Breast epithelium (tissue), 4 donors: ENCODE measurements around the gene OTUD1. TPM values are rescaled to one million over a fixed set of nuclear protein-coding genes. Genes with fewer than 3 reads are reported as not detected.

ENCODE experiments used
- DNase-seq, 2 donors: peaks; one replicate each; pipeline ENCODE4 v3.0.0-alpha.2; 2019; ENCODE audit warnings: low spot score in 2 of 2
- H3K27ac ChIP-seq, 2 donors: fragments of 200-600 bp; sonication (generic) in 1 of 2; one replicate each; pipeline ENCODE4 v1.5.1; 2016 to 2019; ENCODE audit warnings: mild to moderate bottlenecking in 1 of 2
- H3K27me3 ChIP-seq, 2 donors: fragments of 200-600 bp; sonication (generic) in 1 of 2; one replicate each; pipeline versions ENCODE4 v1.5.1 to v1.6.0; 2017 to 2019; ENCODE audit warnings: control low read depth in 1 of 2, mild to moderate bottlenecking in 1 of 2
- H3K36me3 ChIP-seq: fragments of 200-600 bp; one replicate; pipeline ENCODE4 v1.5.1; 2019
- H3K4me1 ChIP-seq, 2 donors: fragments of 200-600 bp; sonication (generic); one replicate each; pipeline ENCODE4 v1.5.1; 2016 to 2019; ENCODE audit warnings: control low read depth in 1 of 2
- H3K4me3 ChIP-seq, 3 donors: fragments of 200-600 bp; sonication (generic); 1 replicate in 2 of 3; 2 replicates in 1 of 3; pipeline ENCODE4 v1.5.1; 2016 to 2019; ENCODE audit warnings: mild to moderate bottlenecking in 3 of 3, moderate library complexity in 2 of 3
- H3K9me3 ChIP-seq, 2 donors: fragments of 200-600 bp; sonication (generic) in 1 of 2; one replicate each; pipeline ENCODE4 v1.5.1; 2016 to 2019; ENCODE audit warnings: control low read depth in 1 of 2
- CTCF ChIP-seq, 3 donors: fragments of 450-650 bp; IDR thresholded peaks; one replicate each; pipeline ENCODE4 v1.5.1; 2016 to 2017; ENCODE audit warnings: antibody characterized with exemption in 3 of 3, mild to moderate bottlenecking in 3 of 3, moderate library complexity in 3 of 3
- POLR2A ChIP-seq: fragments of 450-650 bp; IDR thresholded peaks from one replicate; pipeline ENCODE4 v1.6.1; 2016; ENCODE audit warnings: antibody characterized with exemption, mild to moderate bottlenecking, moderate library complexity
- POLR2AphosphoS5 ChIP-seq, 3 donors: sonication (generic); formaldehyde crosslinking; IDR thresholded peaks; one replicate each; pipeline ENCODE4 v1.6.1; 2017; ENCODE audit warnings: antibody characterized with exemption in 3 of 3
- intact Hi-C: fragments of 100-400 bp; cut with DNase I; formaldehyde crosslinking; loops from one replicate; pipeline ENCODE4 v1.15.1; 2023; ENCODE audit warnings: low total_unique reads
- total RNA-seq, 3 donors: library from RNA; depleted of rRNA; stranded (reverse); fragments of >200 nt; gene quantifications; one replicate each; pipeline ENCODE4 v1.1.0, GENCODE V29; 2016

Gene OTUD1
- total RNA-seq, 3 donors from 2014 or later: 8.8 to 20.2 (median 15.7) TPM

GRCh38 chr10:23404461-23404980, 34.4 kb upstream of the OTUD1 start:
- DNase-seq: no peak
- Histone ChIP-seq H3K4me1 (no peaks in the 10 kb centered on the region), H3K27me3 (no peaks in the 10 kb centered on the region), H3K9me3 (no peaks in the 10 kb centered on the region), H3K27ac (no peak overlapping the region), H3K4me3 (no peak overlapping the region), H3K36me3 (no peaks in the 10 kb centered on the region)
- no peak for TF ChIP-seq CTCF (IDR thresholded peaks at IDR 0.05)
- TF ChIP-seq POLR2AphosphoS5 (IDR thresholded peaks at IDR 0.05): no peak
- TF ChIP-seq POLR2A: no peak
- intact Hi-C loops: no loop called here

DNA sequence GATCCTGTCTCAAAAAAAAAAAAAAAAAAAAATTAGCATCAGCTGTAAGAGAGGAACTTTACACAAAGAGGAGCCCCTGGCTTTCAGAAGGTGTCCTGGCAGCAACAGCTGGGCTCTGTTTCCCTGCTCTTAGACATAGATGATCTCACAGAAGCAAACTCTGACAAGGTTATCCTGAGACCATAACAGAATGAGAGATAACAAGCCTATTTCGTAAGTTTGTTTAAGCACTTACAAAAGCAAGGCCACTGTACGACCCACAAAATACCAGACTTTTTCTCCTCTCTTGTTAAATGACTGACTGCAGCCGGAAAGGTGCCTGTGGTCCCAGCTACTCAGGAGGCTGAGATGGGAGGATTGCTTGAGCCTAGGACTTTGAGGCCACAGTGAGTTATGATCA, 33.3 kb upstream of the OTUD1 start:
- H3K4me1 ChIP-seq: no peaks in the 10 kb centered on the region
- no peaks in the 10 kb centered on the region for H3K9me3 ChIP-seq
- no peak for TF ChIP-seq CTCF (IDR thresholded peaks at IDR 0.05)
- no peaks in the 10 kb centered on the region for H3K27me3 ChIP-seq
- intact Hi-C loops: no loop called here
- H3K27ac ChIP-seq: no peak overlapping the region
- no peak for DNase-seq
- H3K36me3 ChIP-seq: no peaks in the 10 kb centered on the region
- H3K4me3 ChIP-seq: no peak overlapping the region

- no peak for DNase-seq
- H3K36me3 ChIP-seq: no peaks in the 10 kb centered on the region
- no peak for TF ChIP-seq POLR2A
- no peak for TF ChIP-seq POLR2AphosphoS5 (IDR thresholded peaks at IDR 0.05)
- intact Hi-C loops: no loop called here
- H3K27ac ChIP-seq: no peak overlapping the region
- no peaks in the 10 kb centered on the region for H3K27me3 ChIP-seq
- H3K4me1 ChIP-seq: no peaks in the 10 kb centered on the region
- no peak overlapping the region for H3K4me3 ChIP-seq
- no peaks in the 10 kb centered on the region for H3K9me3 ChIP-seq
These were observed 32.5 kb upstream of the OTUD1 start for GRCh38 chr10:23406409-23406808.

DNA sequence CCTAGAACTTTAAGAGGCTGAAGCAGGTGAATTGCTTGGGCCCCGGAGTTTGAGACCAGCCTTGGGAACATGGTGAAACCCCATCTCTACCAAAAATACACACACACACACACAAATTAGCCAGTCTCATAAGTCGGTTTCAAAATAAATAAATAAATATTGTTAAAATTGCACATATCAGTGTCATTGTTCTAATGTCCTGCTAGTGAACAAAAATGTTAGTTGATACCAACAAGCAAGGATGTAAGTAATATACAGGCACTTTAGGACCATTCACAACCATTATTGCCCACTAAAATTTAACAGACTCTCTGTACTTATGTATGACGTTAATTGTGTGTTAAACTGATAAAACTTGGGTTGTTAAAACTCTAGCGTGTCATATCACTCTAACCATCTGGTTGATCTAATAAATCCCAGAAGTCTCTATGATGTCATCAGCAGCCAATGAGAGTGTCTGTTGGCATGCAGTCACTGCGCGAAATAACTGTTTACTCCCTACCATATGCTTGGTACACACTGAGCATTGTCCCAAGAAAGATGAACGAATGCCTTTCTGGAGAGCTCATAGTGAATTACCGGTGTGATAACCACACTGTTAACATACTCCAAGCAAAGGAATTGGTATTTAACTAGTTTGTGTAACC, 30.4 kb upstream of the OTUD1 start:
- Histone ChIP-seq H3K27me3 (no peaks in the 10 kb centered on the region), H3K4me1 (no peaks in the 10 kb centered on the region), H3K36me3 (no peaks in the 10 kb centered on the region), H3K4me3 (no peak overlapping the region), H3K9me3 (no peaks in the 10 kb centered on the region), H3K27ac (no peak overlapping the region)
- DNase-seq: no peak
- intact Hi-C loops: no loop called here
- no peak for TF ChIP-seq CTCF (IDR thresholded peaks at IDR 0.05)
- no peak for TF ChIP-seq POLR2AphosphoS5 (IDR thresholded peaks at IDR 0.05)
- no peak for TF ChIP-seq POLR2A

DNA sequence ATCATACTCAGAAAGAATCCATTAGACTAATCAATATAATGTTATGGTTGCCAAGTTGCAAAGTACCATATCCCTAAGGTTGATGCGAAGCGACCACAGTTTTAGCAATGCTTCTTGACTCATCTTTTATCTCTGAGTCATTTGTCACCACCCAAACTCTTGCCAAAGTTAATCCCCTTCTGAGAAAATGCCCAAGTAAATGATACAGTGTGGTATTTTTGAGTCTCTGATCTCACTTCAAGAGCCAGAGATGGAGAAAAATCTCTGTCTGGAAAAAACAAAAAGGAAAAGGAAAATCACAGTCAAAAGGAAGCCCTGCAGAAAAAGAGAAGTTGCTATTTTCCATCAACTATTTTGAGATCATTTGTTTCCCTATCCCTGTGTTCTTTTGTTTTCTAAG, 26.7 kb upstream of the OTUD1 start:
- Histone ChIP-seq H3K9me3 (no peaks in the 10 kb centered on the region), H3K4me1 (no peaks in the 10 kb centered on the region), H3K27ac (no peak overlapping the region), H3K4me3 (no peak overlapping the region), H3K36me3 (no peaks in the 10 kb centered on the region), H3K27me3 (no peaks in the 10 kb centered on the region)
- no peak for DNase-seq
- TF ChIP-seq POLR2A (no peak), POLR2AphosphoS5 (IDR thresholded peaks at IDR 0.05) (no peak), CTCF (IDR thresholded peaks at IDR 0.05) (no peak)
- intact Hi-C loops: no loop called here
